ENCODE data around the gene CNOT2.

The CNOT2 gene

DNA sequence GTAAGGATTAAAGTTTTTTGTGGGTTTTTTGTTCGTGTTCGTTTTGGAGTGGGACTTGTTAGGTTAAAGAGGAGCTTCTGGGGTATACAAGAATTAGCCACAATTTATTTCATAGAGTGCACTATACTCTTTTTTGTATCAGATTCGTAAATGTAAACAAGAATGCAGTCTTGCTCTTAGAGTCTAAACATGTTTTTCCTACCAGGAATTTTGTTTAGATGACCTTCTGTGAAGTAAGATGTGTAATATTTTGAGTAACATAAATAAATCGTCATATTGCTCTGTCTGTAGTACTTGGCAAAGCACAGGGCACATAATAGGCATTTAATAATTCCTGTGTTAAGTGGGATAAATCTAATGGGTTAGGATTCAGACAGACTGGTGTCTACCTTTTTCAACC lies 9.6 kb downstream of the CNOT2 start:
- no peak for DNase-seq

GRCh38 chr12:70254225-70254624 lies 11.0 kb downstream of the CNOT2 start:
- no peak for DNase-seq

DNA sequence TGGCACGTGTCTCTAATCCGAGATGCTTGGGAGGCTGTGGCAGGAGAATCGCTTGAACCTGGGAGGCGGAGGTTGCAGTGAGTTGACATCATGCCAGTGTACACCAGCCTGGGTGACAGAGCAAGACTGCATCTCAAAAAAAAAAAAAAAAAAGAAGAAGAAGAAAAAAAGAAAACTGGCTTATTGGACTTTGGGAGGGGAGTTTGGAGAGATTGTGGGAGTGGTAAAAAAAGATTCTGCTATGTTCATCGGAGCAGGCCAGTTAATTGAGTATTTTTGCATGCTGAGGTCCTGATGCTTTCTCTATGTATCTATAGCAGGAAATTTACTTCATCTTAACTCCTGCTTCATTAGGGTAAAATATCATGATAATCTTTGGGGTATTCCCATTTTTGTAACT lies 11.6 kb downstream of the CNOT2 start:
- no peak for DNase-seq

GRCh38 chr12:70255311-70255710 lies 12.1 kb downstream of the CNOT2 start:
- DNase-seq, result no peak

- no peak for DNase-seq
Observed at GRCh38 chr12:70258605-70259403, 15.6 kb downstream of the CNOT2 start.

DNA sequence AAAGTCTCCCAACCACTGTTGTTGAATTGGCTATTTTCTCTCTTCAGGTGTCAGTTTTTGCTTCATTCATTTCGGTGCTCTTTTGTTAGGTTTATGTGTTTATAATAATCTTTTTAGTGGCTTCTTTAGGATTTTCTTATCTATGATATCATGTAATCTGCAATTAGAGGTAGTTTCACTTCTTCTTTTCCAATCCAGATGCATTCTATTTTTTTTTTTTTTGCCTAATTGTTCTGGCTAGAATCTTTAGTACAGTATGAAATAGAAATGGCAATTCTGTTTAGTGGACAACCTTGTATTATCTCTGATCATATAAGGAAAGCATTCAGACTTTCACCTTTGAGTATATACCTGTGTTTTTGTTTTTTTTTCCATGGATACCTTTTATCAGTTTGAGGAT lies 17.4 kb downstream of the CNOT2 start:
- DNase-seq, result no peak

- DNase-seq, result no peak
Observed at GRCh38 chr12:70264067-70264867, 21.0 kb downstream of the CNOT2 start.

DNA sequence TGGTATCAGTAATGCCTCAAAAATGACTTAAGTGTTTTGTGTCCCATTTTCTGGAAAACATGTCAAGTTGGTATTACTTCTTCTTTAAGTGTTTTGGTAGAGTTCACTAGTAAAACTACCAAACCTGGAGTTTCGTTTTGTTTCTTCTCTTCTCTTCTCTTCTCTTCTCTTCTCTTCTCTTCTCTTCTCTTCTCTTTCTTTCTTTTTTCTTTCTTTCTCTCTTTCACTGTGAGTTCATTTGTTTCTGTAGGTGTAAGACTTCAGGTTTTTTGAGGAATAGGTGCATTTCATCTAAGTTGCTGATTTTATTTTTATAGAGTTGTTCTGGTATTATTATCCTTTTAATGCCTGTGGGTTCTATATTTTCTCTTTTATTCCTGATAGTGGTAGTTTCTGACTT lies 21.9 kb downstream of the CNOT2 start:
- no peak for DNase-seq

GRCh38 chr12:70267550-70267949 lies 24.3 kb downstream of the CNOT2 start:
- DNase-seq, result peak in 1 of 2 donors; percentile 31

- no peak for DNase-seq
Observed at GRCh38 chr12:70268972-70269371, 25.7 kb downstream of the CNOT2 start.

DNA sequence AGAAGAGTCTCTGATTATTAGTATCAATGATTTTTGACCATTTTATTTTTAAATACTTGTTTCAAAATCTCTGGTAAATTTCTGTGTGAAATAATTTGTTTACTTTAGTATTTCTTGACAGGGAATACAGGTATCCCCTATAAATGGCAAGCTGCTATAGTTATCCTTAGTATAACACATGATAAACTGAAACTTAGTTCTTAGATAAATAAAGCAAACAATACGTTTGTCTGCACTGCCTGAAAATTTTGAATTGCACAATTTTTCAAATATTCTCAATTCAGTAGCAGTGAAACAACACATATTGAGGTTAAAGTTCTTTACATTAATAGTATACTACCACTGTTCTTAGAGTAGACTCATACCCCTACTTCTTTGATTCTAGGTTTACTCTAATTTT lies 26.9 kb downstream of the CNOT2 start:
- no peak for DNase-seq

DNA sequence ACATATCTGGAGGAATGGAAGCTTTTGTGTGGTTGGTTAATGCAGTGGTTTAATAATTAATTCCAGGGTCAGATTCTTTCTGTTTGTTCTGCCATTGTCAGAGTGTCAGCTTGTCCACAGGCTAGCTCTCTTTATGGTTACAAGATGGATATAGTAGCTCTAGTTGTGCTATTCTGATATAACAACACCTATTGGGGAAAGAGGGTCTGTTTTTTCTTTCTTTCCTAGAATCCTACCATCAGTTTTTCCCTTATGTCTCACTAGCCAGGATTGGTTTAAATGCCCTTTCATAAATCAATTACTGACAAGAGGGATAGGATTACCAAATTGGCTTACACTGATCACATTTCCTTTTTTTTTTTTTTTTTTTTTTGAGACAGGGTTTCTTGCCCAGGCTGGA lies 27.8 kb downstream of the CNOT2 start:
- no peak for DNase-seq

DNA sequence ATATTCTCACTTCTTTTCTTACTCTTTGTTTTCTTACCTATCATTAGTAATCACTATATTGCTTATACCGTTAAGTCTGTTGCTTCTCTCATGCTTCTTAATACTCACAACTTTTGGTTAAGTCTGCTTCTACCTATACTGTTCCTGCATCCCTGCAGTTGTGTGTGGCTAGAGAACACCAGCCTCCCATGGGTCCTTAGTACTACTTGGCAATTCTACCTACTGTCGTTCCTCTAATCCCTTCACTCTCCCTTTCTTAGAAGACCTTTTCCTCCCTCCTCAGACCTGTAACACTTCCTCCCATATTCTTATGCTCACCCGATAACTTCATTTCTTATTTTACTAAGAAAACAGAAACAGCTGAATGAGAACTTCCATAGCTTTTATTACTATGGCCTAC lies 29.3 kb downstream of the CNOT2 start:
- DNase-seq, result no peak

GRCh38 chr12:70275045-70275444 lies 31.8 kb downstream of the CNOT2 start:
- no peak for DNase-seq

DNA sequence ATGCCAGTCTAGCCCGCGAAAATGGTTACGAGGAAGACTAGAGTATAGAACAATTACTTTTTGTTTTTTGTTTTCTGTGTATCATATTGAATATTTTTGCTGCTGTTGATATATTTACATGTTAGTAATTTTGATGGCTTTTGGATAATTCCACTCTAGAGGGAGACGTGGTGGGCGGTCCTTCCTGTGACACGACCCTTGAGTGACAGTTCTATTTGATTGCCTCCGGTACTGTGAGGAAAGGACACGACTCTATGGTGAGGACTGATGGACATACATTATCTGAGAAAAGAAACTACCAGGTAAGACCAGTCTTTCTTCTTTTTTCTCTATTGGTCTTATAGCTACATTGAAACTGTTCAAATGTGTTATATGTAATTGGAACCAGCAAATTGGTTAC lies 34.7 kb downstream of the CNOT2 start:
- DNase-seq, result no peak

DNA sequence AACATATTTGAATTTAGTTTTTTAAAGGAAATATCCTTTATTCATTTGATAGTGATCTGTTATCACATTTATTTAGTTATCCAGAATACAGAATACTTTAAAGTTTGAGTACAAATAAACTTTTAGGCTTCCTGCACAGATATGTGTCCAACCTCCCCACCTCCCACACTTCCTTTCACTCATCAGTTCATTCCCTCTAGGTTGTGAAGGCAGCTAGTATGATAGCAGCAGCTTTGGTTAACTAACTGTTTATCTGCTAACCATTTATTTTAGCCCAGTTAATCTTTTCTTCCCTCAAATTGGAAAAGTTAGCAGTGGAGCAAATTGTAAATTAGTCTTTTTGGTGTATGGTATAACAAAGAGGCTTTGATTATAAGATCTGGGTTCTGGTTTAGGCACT lies 35.7 kb downstream of the CNOT2 start:
- DNase-seq, result no peak

DNA sequence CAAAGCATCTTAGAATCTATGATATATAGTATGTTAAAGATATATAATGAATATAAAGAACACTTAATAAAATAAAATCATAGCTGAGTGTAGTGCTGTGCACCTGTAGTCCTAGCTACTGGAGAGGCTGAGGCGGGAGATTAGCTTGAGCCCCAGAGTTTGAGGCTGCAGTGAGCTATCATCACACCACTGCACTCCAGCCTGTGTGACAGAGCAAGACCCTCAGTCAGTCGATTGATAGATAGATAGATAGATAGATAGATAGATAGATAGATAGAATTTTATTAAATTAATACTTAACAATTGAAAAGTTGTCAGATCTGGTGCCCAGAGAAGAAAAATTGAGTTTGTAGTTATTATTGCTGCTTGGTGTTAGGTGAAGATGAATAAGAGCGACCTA lies 40.0 kb downstream of the CNOT2 start:
- DNase-seq, result no peak

DNA sequence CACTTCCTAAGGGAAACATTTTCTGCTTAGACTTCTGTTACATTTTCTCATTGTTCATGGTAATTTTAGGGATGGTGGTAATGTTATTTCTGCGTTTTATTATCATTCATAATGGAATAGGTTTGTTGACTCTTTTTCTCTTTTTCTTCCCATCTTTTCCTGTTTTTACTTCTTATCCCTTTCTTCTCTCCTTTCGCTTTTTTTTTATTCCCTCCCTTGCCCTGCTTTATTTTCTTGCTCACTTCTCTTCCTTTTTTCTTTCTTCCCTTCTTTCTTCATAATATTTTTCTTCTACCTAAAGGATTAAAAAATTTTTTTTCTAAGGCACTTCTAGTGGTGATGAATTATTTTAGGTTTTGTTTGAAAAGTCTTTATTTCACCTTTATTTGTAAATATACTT lies 45.6 kb downstream of the CNOT2 start:
- DNase-seq, result no peak

DNA sequence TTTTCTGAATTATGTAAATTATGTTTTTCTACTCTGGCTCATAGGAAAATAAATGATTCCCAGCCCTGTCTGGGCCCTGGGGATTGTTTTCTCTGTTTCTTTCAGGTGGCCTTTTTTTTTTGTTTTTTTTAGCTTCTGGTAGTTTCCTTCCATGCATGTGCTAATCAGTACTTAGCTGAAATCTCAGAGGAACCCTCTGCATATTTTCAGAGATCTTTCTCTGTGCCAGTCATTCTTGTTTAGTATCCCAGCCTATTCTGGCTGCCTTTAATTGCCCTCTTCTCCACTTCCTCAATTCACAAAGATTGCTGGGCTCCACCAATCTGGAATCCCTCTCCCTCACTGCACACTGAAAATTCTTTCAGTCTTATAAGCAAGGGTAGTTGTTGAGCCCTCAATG lies 46.9 kb downstream of the CNOT2 start:
- DNase-seq, result no peak

GRCh38 chr12:70292017-70292776 lies 49.0 kb downstream of the CNOT2 start:
- DNase-seq, result no peak

DNA sequence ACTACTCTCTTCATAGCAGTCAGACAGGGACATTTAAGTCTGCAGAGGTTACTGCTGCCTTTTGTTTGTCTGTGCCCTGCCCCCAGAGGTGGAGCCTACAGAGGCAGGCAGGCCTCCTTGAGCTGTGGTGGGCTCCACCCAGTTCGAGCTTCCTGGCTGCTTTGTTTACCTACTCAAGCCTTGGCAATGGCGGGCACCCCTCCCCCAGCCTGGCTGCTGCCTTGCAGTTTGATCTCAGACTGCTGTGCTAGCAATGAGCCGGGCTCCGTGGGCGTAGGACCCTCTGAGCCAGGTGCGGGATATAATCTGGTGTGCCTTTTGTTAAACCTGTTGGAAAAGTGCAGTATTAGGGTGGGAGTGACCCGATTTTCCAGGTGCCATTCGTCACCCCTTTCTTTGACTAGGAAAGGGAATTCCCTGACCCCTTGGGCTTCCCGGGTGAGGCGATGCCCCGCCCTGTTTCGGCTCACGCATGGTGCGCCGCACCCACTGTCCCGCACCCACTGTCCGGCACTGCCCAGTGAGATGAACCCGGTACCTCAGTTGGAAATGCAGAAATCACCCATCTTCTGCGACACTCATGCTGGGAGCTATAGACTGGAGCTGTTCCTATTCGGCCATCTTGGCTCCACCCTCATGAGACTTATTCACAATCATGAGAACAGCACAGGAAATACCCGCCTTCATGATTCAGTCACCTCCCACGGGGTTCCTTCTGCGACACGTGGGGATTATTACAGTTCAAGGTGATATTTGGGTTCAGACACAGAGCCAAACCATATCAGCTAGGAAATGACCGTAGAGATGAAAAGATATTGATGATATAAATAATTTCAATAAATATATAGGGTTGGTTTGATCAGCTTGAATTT lies 61.7 kb downstream of the CNOT2 start:
- peak; percentile 62 to 75 for DNase-seq

DNA sequence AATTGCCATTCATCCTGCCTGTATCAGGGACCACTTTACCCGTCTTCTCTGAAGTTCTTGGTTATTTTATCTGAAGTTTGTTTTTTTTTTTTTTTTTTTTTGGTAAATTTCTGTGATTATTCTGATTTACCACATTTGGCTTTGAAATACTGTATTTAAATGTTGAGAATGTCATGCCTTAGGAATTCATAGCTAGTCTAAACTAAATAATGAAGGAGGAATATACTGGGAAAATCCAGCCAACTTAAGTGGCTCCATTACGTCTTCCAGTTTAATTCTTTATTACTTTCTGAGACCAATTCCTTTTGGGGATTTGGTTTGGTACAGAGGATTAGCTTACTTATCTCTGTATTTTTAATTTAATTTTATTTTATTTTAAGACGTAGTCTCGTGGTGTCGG lies 62.6 kb downstream of the CNOT2 start:
- DNase-seq, result no peak
